CD4-positive, alpha-beta T cell treated with Interleukin-21 for 1 hour (primary cell): ENCODE results near the gene PRKCA.

Experiments
- DNase-seq: peaks from one replicate; pipeline ENCODE4 v3.0.0-alpha.2; 2020

PRKCA gene

GRCh38 chr17:66420961-66421371 is 118.6 kb downstream of the PRKCA start:
- no peak for DNase-seq

- DNase-seq, result no peak
Measured at GRCh38 chr17:66422186-66422585, 119.8 kb downstream of the PRKCA start.

GRCh38 chr17:66423056-66423955 is 120.9 kb downstream of the PRKCA start:
- no peak for DNase-seq

GRCh38 chr17:66425756-66426396 is 123.5 kb downstream of the PRKCA start:
- no peak for DNase-seq

- DNase-seq, result peak; percentile 65
Measured at GRCh38 chr17:66426397-66427033, 124.1 kb downstream of the PRKCA start.

- DNase-seq, result no peak
Measured at GRCh38 chr17:66427134-66427533, 124.7 kb downstream of the PRKCA start.

GRCh38 chr17:66429680-66430079 is 127.3 kb downstream of the PRKCA start:
- DNase-seq, result no peak

- DNase-seq, result no peak
Measured at GRCh38 chr17:66430846-66431795, 128.7 kb downstream of the PRKCA start.

GRCh38 chr17:66431910-66432309 is 129.5 kb downstream of the PRKCA start:
- DNase-seq, result no peak

GRCh38 chr17:66432411-66432957 is 130.1 kb downstream of the PRKCA start:
- DNase-seq, result no peak

- no peak for DNase-seq
Measured at GRCh38 chr17:66432996-66433551, 130.7 kb downstream of the PRKCA start.

- DNase-seq, result no peak
Measured at GRCh38 chr17:66435182-66435581, 132.8 kb downstream of the PRKCA start.

GRCh38 chr17:66436631-66437030 is 134.2 kb downstream of the PRKCA start:
- no peak for DNase-seq

- no peak for DNase-seq
Measured at GRCh38 chr17:66437476-66438026, 135.1 kb downstream of the PRKCA start.

- no peak for DNase-seq
Measured at GRCh38 chr17:66438101-66438500, 135.7 kb downstream of the PRKCA start.

GRCh38 chr17:66441101-66441661 is 138.8 kb downstream of the PRKCA start:
- DNase-seq, result no peak

GRCh38 chr17:66443166-66443565 is 140.8 kb downstream of the PRKCA start:
- no peak for DNase-seq

- no peak for DNase-seq
Measured at GRCh38 chr17:66443606-66444005, 141.2 kb downstream of the PRKCA start.

GRCh38 chr17:66444031-66444430 is 141.6 kb downstream of the PRKCA start:
- no peak for DNase-seq

GRCh38 chr17:66445229-66445628 is 142.8 kb downstream of the PRKCA start:
- DNase-seq, result no peak

- no peak for DNase-seq
Measured at GRCh38 chr17:66446419-66446818, 144.0 kb downstream of the PRKCA start.
